MM.1S (cell line): Measurements from ENCODE around the gene FOXP1.

ENCODE experiments used
- DNase-seq: peaks from one replicate; pipeline ENCODE4 v3.0.0-alpha.2; 2015
- H2AFZ ChIP-seq: fragments of 300-600 bp; sonication (generic); 2 replicates; pipeline ENCODE4 v1.6.0; 2016; ENCODE audit warnings: antibody characterized with exemption, low read length
- H3F3A ChIP-seq: fragments of 300-600 bp; sonication (generic); 2 replicates; pipeline ENCODE4 v1.6.1; 2016; ENCODE audit warnings: mild to moderate bottlenecking, antibody characterized with exemption, low read length, moderate library complexity, mixed read lengths; ENCODE audit not compliant: insufficient read depth
- H3K27ac ChIP-seq: fragments of 300-600 bp; sonication (generic); 2 replicates; pipeline ENCODE4 v1.5.1; 2016; ENCODE audit warnings: mild to moderate bottlenecking, low read length
- H3K27me3 ChIP-seq: fragments of 300-600 bp; sonication (generic); replicated peaks from 2 replicates; pipeline ENCODE4 v1.6.0; 2016; ENCODE audit warnings: low read length; ENCODE audit not compliant: insufficient read depth
- H3K36me3 ChIP-seq: fragments of 300-600 bp; sonication (generic); replicated peaks from 2 replicates; pipeline ENCODE4 v1.6.1; 2016; ENCODE audit warnings: mild to moderate bottlenecking, low read length, mixed read lengths; ENCODE audit not compliant: insufficient read depth
- H3K4me1 ChIP-seq: fragments of 300-600 bp; sonication (generic); 2 replicates; pipeline ENCODE4 v1.6.1; 2016; ENCODE audit warnings: low read length, mixed read lengths
- H3K4me2 ChIP-seq: fragments of 300-600 bp; sonication (generic); 2 replicates; pipeline ENCODE4 v1.6.0; 2016; ENCODE audit warnings: low read depth, low read length
- H3K4me3 ChIP-seq: fragments of 300-600 bp; sonication (generic); 2 replicates; pipeline ENCODE4 v1.5.1; 2016; ENCODE audit warnings: low read length, mixed read lengths
- H3K79me2 ChIP-seq: fragments of 300-600 bp; sonication (generic); 2 replicates; pipeline ENCODE4 v1.6.1; 2016; ENCODE audit warnings: mixed run types, low read length, mixed read lengths
- H3K9ac ChIP-seq: fragments of 300-600 bp; sonication (generic); 2 replicates; pipeline ENCODE4 v1.6.1; 2016; ENCODE audit warnings: low read length, mixed read lengths
- H3K9me2 ChIP-seq: fragments of 300-600 bp; sonication (generic); replicated peaks from 2 replicates; pipeline ENCODE4 v1.6.1; 2016; ENCODE audit warnings: mild to moderate bottlenecking, low read length, mixed read lengths; ENCODE audit not compliant: insufficient read depth
- H3K9me3 ChIP-seq: fragments of 300-600 bp; sonication (generic); replicated peaks from 2 replicates; pipeline ENCODE4 v1.6.1; 2016; ENCODE audit warnings: mild to moderate bottlenecking, low read length, mixed read lengths; ENCODE audit not compliant: insufficient read depth
- H4K20me1 ChIP-seq: fragments of 300-600 bp; sonication (generic); 2 replicates; pipeline ENCODE4 v1.6.1; 2016; ENCODE audit warnings: mild to moderate bottlenecking, low read length, moderate library complexity, mixed read lengths; ENCODE audit not compliant: insufficient read depth
- CTCF ChIP-seq: fragments of 300-600 bp; sonication (generic); IDR thresholded peaks from 2 replicates; pipeline ENCODE4 v1.5.1; 2016; ENCODE audit warnings: antibody characterized with exemption, low read length, mixed read lengths
- EZH2 ChIP-seq: fragments of 300-600 bp; sonication (generic); optimal IDR thresholded peaks from 2 replicates; pipeline ENCODE3; 2017; ENCODE audit warnings: low read depth, mild to moderate bottlenecking, antibody characterized with exemption, low read length, mixed read lengths
- EZH2phosphoT487 ChIP-seq: fragments of 300-600 bp; sonication (generic); IDR thresholded peaks from 2 replicates; pipeline ENCODE4 v1.6.1; 2018; ENCODE audit warnings: antibody characterized with exemption, low read length

Gene FOXP1

GRCh38 chr3:71300951-71301393 lies 282.6 kb downstream of the FOXP1 start:
- Histone ChIP-seq H3K9me2 (no peaks in the 10 kb centered on the region), H3K9ac (no peak overlapping the region), H3K4me1 (peaks cover 10% of the 10 kb centered on the region), H3K79me2 (no peaks in the 10 kb centered on the region), H3K27ac (peak overlapping the region; percentile 16; the same call in 1 of the 2 replicates), H3K4me2 (peak overlapping the region; percentile 19; the same call in 1 of the 2 replicates), H3K27me3 (no peaks in the 10 kb centered on the region), H3K36me3 (no peaks in the 10 kb centered on the region), H3K9me3 (no peaks in the 10 kb centered on the region), H2AFZ (no peak overlapping the region), H4K20me1 (no peaks in the 10 kb centered on the region), H3K4me3 (no peak overlapping the region), H3F3A (no peaks in the 10 kb centered on the region)
- DNase-seq = peak; percentile 27
- TF ChIP-seq EZH2 = no peak
- TF ChIP-seq CTCF = no peak
- TF ChIP-seq EZH2phosphoT487 = no peak

GRCh38 chr3:71299160-71299559 lies 284.4 kb downstream of the FOXP1 start:
- Histone ChIP-seq H3K79me2 (no peaks in the 10 kb centered on the region), H3K4me1 (peaks cover 10% of the 10 kb centered on the region), H3K4me3 (no peak overlapping the region), H3K27me3 (no peaks in the 10 kb centered on the region), H2AFZ (no peak overlapping the region), H3K36me3 (no peaks in the 10 kb centered on the region), H3K9ac (no peak overlapping the region), H4K20me1 (no peaks in the 10 kb centered on the region), H3K4me2 (no peak overlapping the region), H3K9me2 (no peaks in the 10 kb centered on the region), H3K9me3 (no peaks in the 10 kb centered on the region), H3F3A (no peaks in the 10 kb centered on the region), H3K27ac (no peak overlapping the region)
- DNase-seq = no peak
- TF ChIP-seq EZH2phosphoT487 (no peak), EZH2 (no peak), CTCF (no peak)

GRCh38 chr3:71294919-71295318 lies 288.6 kb downstream of the FOXP1 start:
- Histone ChIP-seq H3K27me3 (no peaks in the 10 kb centered on the region), H3K9me3 (no peaks in the 10 kb centered on the region), H4K20me1 (no peaks in the 10 kb centered on the region), H3K79me2 (no peaks in the 10 kb centered on the region), H3K4me3 (no peak overlapping the region), H3K9me2 (no peaks in the 10 kb centered on the region), H3K27ac (no peak overlapping the region), H3K9ac (no peak overlapping the region), H3K4me1 (no peaks in the 10 kb centered on the region), H2AFZ (no peak overlapping the region), H3K4me2 (no peak overlapping the region), H3F3A (no peaks in the 10 kb centered on the region), H3K36me3 (no peaks in the 10 kb centered on the region)
- DNase-seq = no peak
- TF ChIP-seq CTCF (no peak), EZH2 (no peak), EZH2phosphoT487 (no peak)
